Astrocyte of the spinal cord (primary cell): ENCODE measurements around the gene YWHAH.

Source experiments
- DNase-seq: peaks from one replicate; pipeline ENCODE4 v3.0.0; 2011; ENCODE audit warnings: low read depth, low spot score
- H3K4me3 ChIP-seq: 2 replicates; pipeline ENCODE4 v1.5.1; 2011; ENCODE audit warnings: low read depth, mild to moderate bottlenecking, low read length, moderate library complexity
- in situ Hi-C: cut with HindIII; loops from 2 replicates; pipeline ENCODE4 v1.10.0; 2017; ENCODE audit warnings: low sequenced_read_pairs
- TF ChIP-seq, protein P1 (sequence below): IDR thresholded peaks from 2 replicates; pipeline ENCODE4 v1.5.1; 2012; ENCODE audit warnings: low read depth, mild to moderate bottlenecking, low read length, inconsistent platforms

The YWHAH gene

DNA sequence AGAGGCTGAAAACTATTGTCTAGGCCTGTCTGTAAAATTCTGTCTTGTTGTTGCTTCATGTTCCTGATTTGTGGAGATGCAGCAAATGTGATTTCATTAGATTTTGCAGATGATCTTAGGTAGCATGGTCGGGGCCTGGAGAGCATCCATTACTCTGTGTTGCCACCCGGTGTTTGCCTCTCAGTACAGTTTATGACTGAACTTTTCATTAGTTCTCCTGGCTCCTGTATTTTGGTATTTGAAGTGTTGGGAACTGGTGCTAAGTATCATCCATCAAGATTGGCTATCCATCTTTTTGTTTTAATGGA, 7.7 kb downstream of the YWHAH start:
- TF ChIP-seq, protein P1, sequence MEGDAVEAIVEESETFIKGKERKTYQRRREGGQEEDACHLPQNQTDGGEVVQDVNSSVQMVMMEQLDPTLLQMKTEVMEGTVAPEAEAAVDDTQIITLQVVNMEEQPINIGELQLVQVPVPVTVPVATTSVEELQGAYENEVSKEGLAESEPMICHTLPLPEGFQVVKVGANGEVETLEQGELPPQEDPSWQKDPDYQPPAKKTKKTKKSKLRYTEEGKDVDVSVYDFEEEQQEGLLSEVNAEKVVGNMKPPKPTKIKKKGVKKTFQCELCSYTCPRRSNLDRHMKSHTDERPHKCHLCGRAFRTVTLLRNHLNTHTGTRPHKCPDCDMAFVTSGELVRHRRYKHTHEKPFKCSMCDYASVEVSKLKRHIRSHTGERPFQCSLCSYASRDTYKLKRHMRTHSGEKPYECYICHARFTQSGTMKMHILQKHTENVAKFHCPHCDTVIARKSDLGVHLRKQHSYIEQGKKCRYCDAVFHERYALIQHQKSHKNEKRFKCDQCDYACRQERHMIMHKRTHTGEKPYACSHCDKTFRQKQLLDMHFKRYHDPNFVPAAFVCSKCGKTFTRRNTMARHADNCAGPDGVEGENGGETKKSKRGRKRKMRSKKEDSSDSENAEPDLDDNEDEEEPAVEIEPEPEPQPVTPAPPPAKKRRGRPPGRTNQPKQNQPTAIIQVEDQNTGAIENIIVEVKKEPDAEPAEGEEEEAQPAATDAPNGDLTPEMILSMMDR: no peak
- in situ Hi-C loops: no loop called here
- DNase-seq: peak; percentile 10
- H3K4me3 ChIP-seq: no peak overlapping the region

DNA sequence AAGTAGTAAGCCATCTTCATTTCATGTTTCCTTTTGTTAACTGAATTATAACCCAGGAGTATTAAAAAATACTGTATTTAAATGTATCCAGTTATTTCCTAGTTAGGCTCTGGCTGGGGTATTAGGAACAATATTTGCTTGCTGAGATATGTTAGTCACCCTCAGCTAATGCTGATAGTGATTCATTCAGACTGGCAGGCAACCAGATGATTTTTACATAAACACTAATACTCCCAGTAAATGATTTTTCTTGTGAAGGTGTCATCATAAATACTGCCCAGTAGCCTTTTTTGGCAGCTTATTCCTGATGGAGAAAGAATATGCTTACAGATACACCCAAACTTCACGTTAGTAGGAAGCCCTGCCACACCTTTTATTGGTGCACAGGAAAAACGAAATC, 8.1 kb downstream of the YWHAH start:
- H3K4me3 ChIP-seq: no peak overlapping the region
- in situ Hi-C loops: no loop called here
- peak; percentile 87 for DNase-seq
- TF ChIP-seq, protein P1: no peak

DNA sequence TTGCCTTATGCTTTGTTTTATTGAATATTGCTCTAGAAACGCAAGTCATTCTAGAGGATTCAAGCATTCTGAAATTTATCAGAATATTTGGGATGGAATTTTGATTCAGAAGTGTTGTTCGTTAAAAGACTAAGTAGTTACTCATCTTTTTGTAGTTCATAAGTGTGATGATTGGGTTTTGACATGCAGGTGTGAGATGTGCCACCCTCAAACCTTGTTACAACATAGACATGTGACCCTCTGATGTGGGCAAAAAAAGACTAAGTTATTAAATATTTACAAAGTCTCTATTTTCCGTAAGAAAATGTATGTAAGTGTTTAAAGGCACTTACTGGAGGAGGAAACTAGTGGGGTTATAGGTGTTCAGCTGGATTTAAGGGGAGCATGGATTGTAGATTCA, 8.9 kb downstream of the YWHAH start:
- no peak overlapping the region for H3K4me3 ChIP-seq
- DNase-seq: no peak
- TF ChIP-seq, protein P1: no peak
- in situ Hi-C loops: no loop called here

DNA sequence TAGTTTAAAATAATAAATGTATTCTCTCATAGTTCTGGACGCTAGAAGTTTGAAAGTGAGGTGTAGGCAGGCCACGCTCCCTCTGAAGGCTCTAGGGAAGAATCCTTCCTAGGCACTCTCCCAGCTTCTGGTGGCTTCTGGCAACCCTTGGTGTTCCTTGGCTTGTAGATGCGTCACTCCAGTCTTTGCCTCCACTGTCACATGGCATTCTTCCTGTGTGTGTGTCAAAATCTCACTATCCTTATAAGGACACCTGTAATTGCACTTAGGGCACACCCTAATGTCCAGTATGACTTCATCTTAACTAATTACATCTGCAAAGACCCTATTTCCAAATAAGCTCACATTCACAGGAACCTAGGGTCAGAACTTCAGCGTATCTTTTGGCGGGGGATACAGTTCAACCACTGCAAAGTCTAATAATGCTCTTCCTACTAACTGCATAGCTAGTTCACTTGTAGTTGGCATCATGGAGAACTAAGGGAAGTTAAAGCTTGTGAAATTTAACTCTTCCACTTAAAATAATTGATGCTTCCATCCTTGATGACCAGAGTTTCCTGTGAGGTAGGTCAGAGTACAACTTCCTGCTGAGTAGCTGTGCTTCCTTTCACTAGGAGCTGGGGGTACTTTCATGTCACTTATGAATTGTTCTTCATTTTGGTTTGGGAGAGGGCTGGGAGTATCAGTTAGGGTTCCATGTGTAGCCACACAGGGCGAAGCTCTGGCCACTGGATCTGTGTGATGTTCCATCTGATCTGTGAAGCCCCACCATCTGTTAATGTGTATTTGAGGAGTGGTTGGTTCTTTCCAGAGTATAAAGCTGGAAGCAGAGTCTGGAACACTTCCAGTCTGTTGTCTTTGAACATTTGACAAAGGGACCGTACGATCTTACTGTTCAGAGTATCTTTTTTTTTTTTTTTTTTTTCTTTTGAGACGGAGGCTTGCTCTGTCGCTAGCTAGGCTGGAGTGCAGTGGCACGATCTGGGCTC, 10.5 kb downstream of the YWHAH start:
- in situ Hi-C loops: no loop called here
- TF ChIP-seq, protein P1: no peak
- peak; percentile 29 for DNase-seq
- no peak overlapping the region for H3K4me3 ChIP-seq

DNA sequence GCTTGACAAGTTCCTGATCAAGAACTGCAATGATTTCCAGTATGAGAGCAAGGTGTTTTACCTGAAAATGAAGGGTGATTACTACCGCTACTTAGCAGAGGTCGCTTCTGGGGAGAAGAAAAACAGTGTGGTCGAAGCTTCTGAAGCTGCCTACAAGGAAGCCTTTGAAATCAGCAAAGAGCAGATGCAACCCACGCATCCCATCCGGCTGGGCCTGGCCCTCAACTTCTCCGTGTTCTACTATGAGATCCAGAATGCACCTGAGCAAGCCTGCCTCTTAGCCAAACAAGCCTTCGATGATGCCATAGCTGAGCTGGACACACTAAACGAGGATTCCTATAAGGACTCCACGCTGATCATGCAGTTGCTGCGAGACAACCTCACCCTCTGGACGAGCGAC, 12.0 kb downstream of the YWHAH start:
- in situ Hi-C loops: no loop called here
- no peak for DNase-seq
- TF ChIP-seq, protein P1: no peak
- H3K4me3 ChIP-seq: no peak overlapping the region

DNA sequence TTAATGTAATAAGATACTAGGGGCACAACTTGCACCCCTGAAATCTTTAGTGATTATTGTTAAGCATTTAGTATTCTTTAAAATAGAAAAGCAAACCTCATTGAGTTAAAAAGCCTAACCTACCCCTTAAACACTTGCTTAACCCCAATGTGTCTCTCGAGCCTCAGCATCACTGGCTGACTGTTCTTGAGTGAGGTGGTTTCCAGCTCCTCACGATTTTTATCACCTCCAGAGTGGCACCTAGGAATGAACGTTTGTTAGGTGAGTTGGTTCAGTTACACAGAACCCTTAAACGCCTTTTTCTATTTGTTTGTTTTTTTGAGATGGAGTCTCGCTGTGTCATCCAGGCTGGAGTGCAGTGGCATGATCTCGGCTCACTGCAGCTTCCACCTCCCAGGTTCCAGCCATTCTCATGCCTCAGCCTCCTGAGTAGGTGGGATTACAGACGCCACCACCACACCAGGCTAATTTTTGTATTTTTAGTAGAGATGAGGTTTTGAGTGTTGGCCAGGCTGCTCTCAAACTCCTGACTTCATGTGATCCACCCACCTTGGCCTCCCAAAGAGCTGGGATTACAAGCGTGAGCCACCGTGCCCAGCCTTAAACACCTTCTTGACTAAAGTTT, 13.7 kb downstream of the YWHAH start:
- DNase-seq: no peak
- in situ Hi-C loops: no loop called here
- TF ChIP-seq, protein P1: no peak
- no peak overlapping the region for H3K4me3 ChIP-seq
